Kidney (tissue), 11 donors: ENCODE results near the gene SRGAP2. TPM values are rescaled to one million over a fixed set of nuclear protein-coding genes. Genes with fewer than 3 reads are reported as not detected.
"Not testable (repeated sequence)": the region's sequence is repeated elsewhere in the genome, so short reads cannot be mapped to it uniquely, and the experiment has no call there.

Experiments used
- DNase-seq, 5 donors: peaks; one replicate each; pipeline ENCODE4 v3.0.0-alpha.2; 2013 to 2020
- FAIRE-seq: peaks from 2 replicates; lab custom pipeline; 2012; peaks lifted over from hg19 to GRCh38; lab: Jason Lieb, UNC
- H3K27ac ChIP-seq, 2 donors: one replicate each; pipeline ENCODE4 v1.7.0; 2013; ENCODE audit warnings: low read depth in 2 of 2, low read length in 2 of 2, inconsistent platforms in 1 of 2
- H3K27me3 ChIP-seq: one replicate; pipeline ENCODE4 v1.7.1; 2013; ENCODE audit warnings: low read length, inconsistent platforms; ENCODE audit not compliant: control insufficient read depth, insufficient read depth
- H3K36me3 ChIP-seq, 3 donors: one replicate each; pipeline versions ENCODE4 v1.7.0 to v1.7.1; 2013; ENCODE audit warnings: low read length in 3 of 3, control low read depth in 1 of 3, inconsistent platforms in 1 of 3; ENCODE audit not compliant: insufficient read depth in 3 of 3, control insufficient read depth in 2 of 3
- H3K4me1 ChIP-seq, 3 donors: one replicate each; pipeline versions ENCODE4 v1.7.0 to v1.7.1; 2013; ENCODE audit warnings: low read length in 3 of 3, inconsistent platforms in 1 of 3, low read depth in 1 of 3; ENCODE audit not compliant: control insufficient read depth in 2 of 3, insufficient read depth in 2 of 3
- H3K4me3 ChIP-seq, 3 donors: one replicate each; pipeline versions ENCODE4 v1.7.0 to v1.8.1; 2013; ENCODE audit warnings: low read length in 3 of 3, control low read depth in 1 of 3, inconsistent platforms in 1 of 3
- H3K9ac ChIP-seq, 3 donors: one replicate each; pipeline versions ENCODE4 v1.7.0 to v1.7.1; 2013; ENCODE audit warnings: low read length in 3 of 3, control low read depth in 1 of 3, inconsistent platforms in 1 of 3
- H3K9me3 ChIP-seq, 3 donors: one replicate each; pipeline versions ENCODE4 v1.7.0 to v1.7.1; 2013; ENCODE audit warnings: low read length in 3 of 3, control low read depth in 1 of 3, inconsistent platforms in 1 of 3; ENCODE audit not compliant: control insufficient read depth in 2 of 3, insufficient read depth in 1 of 3
- intact Hi-C: fragments of 100-400 bp; cut with DNase I; formaldehyde crosslinking; loops from one replicate; pipeline ENCODE4 v1.11.1; 2022
- polyA plus RNA-seq: library from polyadenylated mRNA; stranded (reverse); fragments of 350-450 nt; fragmentation: Illumina TruSeq; extraction: RNeasy Lipid Tissue Mini Kit (QIAGEN cat#74804); gene quantifications from one replicate; pipeline ENCODE4 v1.2.3, GENCODE V29; 2014; ENCODE audit warnings: low read depth, low replicate concordance; ENCODE audit not compliant: insufficient read depth
- total RNA-seq: library from RNA; stranded (reverse); fragmentation: NEBNext Ultra II Directional; extraction: Animal tissue kit (Norgen Biotek cat#: 25700); gene quantifications from one replicate; pipeline ENCODE4 v1.2.1, GENCODE V29; 2021
- donor health status: control.
- donor health status: control.
- donor health status: DM: yes; HTN: yes; CAD: no.
- donor health status: Normal renal cell carcinoma (clear cell type).

Gene SRGAP2
- total and polyA plus RNA-seq, 2 donors from 2014 or later = 11.4 to 67.3 TPM

- H3K27ac ChIP-seq, H3K4me1 ChIP-seq, H3K9ac ChIP-seq, H3K9me3 ChIP-seq, intact Hi-C loops, FAIRE-seq, DNase-seq, H3K27me3 ChIP-seq, H3K36me3 ChIP-seq, H3K4me3 ChIP-seq: not testable (repeated sequence)
These were observed 6.5 kb upstream of the SRGAP2 start for GRCh38 chr1:206196748-206197424.

GRCh38 chr1:206202789-206203363 lies 465 bp upstream of the SRGAP2 start, which contains the start of gene FAM72A:
FAM72A (minus strand) TSS chr1:206202839; CDS start chr1:206202025, 814 bp downstream.
- H3K9me3 ChIP-seq, H3K9ac ChIP-seq, H3K36me3 ChIP-seq, intact Hi-C loops, H3K27me3 ChIP-seq, FAIRE-seq, H3K4me1 ChIP-seq: not testable (repeated sequence)
- DNase-seq = peak; percentile 99 to 100 (median 99)
- Histone ChIP-seq H3K27ac (peak within 1 kb of the TSS in 1 of 2 donors; percentile 47), H3K4me3 (peak within 1 kb of the TSS in 1 of 3 donors; percentile 32)

GRCh38 chr1:206204159-206204511 lies 794 bp downstream of the SRGAP2 start:
- H3K9ac ChIP-seq, intact Hi-C loops, H3K4me3 ChIP-seq, H3K27me3 ChIP-seq, FAIRE-seq, H3K4me1 ChIP-seq, H3K36me3 ChIP-seq, H3K9me3 ChIP-seq, H3K27ac ChIP-seq: not testable (repeated sequence)
- DNase-seq = peak in 1 of 5 donors; percentile 49

GRCh38 chr1:206204871-206205270 lies 1.5 kb downstream of the SRGAP2 start:
- H3K27me3 ChIP-seq, H3K9ac ChIP-seq, H3K9me3 ChIP-seq, intact Hi-C loops, H3K36me3 ChIP-seq, H3K4me3 ChIP-seq, H3K4me1 ChIP-seq, FAIRE-seq, H3K27ac ChIP-seq: not testable (repeated sequence)
- peak; percentile 13 to 52 (median 36) for DNase-seq

GRCh38 chr1:206205569-206205968 lies 2.2 kb downstream of the SRGAP2 start:
- H3K4me1 ChIP-seq, H3K27me3 ChIP-seq, H3K27ac ChIP-seq, H3K4me3 ChIP-seq, FAIRE-seq, intact Hi-C loops, H3K9ac ChIP-seq, H3K9me3 ChIP-seq, H3K36me3 ChIP-seq: not testable (repeated sequence)
- DNase-seq = peak in 1 of 5 donors; percentile 55

- H3K27ac ChIP-seq, H3K9ac ChIP-seq, H3K4me1 ChIP-seq, H3K36me3 ChIP-seq, H3K9me3 ChIP-seq, H3K4me3 ChIP-seq, intact Hi-C loops, FAIRE-seq, H3K27me3 ChIP-seq: not testable (repeated sequence)
- peak in 1 of 5 donors; percentile 0 for DNase-seq
These were observed 7.5 kb downstream of the SRGAP2 start for GRCh38 chr1:206210802-206211201.

- H3K4me3 ChIP-seq, H3K27ac ChIP-seq, H3K36me3 ChIP-seq, H3K9ac ChIP-seq, intact Hi-C loops, H3K27me3 ChIP-seq, H3K9me3 ChIP-seq, FAIRE-seq, H3K4me1 ChIP-seq: not testable (repeated sequence)
- peak in 1 of 5 donors; percentile 0 for DNase-seq
These were observed 12.5 kb downstream of the SRGAP2 start for GRCh38 chr1:206215600-206216392.

GRCh38 chr1:206218285-206218684 lies 14.9 kb downstream of the SRGAP2 start:
- H3K36me3 ChIP-seq = not testable (repeated sequence)

More at GRCh38 chr1:206218285-206218684, 14.9 kb downstream of the SRGAP2 start:
- H3K4me1 ChIP-seq, H3K4me3 ChIP-seq, H3K9me3 ChIP-seq, intact Hi-C loops, H3K27me3 ChIP-seq, FAIRE-seq, H3K9ac ChIP-seq, DNase-seq, H3K27ac ChIP-seq: not testable (repeated sequence)
